Testis (tissue), 2 donors: Measurements from ENCODE around the gene P3H2.
"Not testable (repeated sequence)": the region's sequence is repeated elsewhere in the genome, so short reads cannot be mapped to it uniquely, and the experiment has no call there.

Source experiments
- POLR2A ChIP-seq: fragments of 450-650 bp; IDR thresholded peaks from one replicate; pipeline ENCODE4 v1.6.1; 2017; ENCODE audit warnings: antibody characterized with exemption, mild to moderate bottlenecking, moderate library complexity
- TF ChIP-seq, protein P1 (sequence below), 3 experiments: fragments of 450-650 bp in 2 of 3; fragments of 200-600 bp in 1 of 3; sonication (generic) in 1 of 3; IDR thresholded peaks; one replicate each; pipeline ENCODE4 v1.5.1; 2016 to 2019; ENCODE audit warnings: antibody characterized with exemption in 3 of 3, mild to moderate bottlenecking in 2 of 3, moderate library complexity in 1 of 3

DNA sequence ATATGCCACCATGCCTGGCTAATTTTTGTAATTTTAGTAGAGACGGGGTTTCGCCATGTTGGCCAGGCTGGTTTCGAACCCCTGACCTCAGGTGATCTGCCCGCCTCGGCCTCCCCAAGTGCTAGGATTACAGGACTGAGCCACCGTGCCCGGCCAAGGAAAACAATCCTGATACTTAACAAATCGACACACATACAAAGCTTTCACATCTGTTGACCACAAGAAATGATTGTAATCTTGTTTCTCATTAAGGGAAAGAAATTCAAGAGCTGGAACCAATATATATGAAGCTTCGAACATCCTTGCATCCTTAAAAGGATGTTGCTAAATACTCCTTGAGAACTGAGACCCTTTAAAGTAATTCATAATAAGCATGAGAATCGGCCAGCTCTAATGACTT is 159.6 kb downstream of the P3H2 start:
- not testable (repeated sequence) for TF ChIP-seq POLR2A
- TF ChIP-seq, protein P1, sequence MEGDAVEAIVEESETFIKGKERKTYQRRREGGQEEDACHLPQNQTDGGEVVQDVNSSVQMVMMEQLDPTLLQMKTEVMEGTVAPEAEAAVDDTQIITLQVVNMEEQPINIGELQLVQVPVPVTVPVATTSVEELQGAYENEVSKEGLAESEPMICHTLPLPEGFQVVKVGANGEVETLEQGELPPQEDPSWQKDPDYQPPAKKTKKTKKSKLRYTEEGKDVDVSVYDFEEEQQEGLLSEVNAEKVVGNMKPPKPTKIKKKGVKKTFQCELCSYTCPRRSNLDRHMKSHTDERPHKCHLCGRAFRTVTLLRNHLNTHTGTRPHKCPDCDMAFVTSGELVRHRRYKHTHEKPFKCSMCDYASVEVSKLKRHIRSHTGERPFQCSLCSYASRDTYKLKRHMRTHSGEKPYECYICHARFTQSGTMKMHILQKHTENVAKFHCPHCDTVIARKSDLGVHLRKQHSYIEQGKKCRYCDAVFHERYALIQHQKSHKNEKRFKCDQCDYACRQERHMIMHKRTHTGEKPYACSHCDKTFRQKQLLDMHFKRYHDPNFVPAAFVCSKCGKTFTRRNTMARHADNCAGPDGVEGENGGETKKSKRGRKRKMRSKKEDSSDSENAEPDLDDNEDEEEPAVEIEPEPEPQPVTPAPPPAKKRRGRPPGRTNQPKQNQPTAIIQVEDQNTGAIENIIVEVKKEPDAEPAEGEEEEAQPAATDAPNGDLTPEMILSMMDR (IDR thresholded peaks at IDR 0.05): not testable (repeated sequence)
